Effector CD4-positive, alpha-beta T cell (primary cell): ENCODE data around the gene GNAO1.

Source experiments
- DNase-seq: peaks from one replicate; pipeline ENCODE4 v3.0.0-alpha.2; 2020

The GNAO1 gene

DNA sequence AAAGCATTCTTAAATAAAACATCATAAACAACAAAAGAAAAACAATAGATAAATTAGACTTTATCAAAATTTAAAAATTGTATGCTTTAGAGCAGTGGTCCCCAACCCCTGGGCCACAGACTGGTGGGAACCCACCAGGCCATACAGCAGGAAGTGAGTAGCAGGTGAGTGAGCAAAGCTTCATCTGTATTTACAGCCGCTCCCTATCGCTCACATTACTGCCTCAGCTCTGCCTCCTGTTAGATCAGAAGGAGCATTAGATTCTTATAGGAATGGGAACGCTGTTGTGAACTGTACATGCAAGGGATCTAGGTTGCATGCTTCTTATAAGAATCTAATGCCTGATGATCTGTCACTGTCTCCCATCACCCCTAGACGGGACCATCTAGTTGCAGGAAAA lies 51.5 kb downstream of the GNAO1 start:
- no peak for DNase-seq

DNA sequence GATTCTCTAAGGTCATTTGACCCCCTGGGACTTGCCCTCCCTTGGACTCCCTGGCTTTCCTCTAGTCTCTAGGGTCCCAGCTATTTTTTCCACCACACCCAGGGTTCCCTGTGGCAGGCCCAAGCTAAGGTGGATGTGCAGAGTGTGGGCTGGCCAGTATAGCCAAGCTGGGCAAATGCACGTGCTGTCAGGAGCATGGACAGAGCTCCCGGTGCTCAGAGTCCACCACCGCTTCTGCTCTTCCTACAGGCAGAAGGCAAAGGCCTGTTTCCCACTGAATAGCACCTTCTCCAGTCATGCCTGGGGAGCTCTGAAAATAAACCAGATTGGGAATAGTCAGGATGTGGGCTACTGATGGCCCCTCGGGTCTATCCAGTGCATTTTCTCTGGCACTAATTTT lies 53.3 kb downstream of the GNAO1 start:
- DNase-seq = no peak

DNA sequence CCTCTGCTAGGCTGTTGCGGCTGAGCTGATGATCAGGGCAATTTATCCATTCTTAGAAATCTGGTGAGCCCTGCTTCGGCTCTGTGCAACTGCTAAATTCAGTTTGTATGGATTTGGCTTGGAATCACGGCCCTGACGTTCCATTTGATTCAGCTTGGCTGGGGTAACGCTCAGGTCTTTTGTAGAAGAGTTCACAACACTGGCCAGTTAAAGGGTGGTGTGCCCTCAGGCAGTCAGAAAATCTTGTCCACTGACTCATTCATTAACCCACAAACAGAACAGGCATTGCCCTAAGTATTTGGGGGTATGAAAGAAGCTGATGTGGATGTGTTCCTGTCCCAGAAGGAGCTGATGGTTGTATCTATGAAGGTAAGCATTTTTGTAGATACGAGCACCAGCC lies 53.9 kb downstream of the GNAO1 start:
- no peak for DNase-seq

DNA sequence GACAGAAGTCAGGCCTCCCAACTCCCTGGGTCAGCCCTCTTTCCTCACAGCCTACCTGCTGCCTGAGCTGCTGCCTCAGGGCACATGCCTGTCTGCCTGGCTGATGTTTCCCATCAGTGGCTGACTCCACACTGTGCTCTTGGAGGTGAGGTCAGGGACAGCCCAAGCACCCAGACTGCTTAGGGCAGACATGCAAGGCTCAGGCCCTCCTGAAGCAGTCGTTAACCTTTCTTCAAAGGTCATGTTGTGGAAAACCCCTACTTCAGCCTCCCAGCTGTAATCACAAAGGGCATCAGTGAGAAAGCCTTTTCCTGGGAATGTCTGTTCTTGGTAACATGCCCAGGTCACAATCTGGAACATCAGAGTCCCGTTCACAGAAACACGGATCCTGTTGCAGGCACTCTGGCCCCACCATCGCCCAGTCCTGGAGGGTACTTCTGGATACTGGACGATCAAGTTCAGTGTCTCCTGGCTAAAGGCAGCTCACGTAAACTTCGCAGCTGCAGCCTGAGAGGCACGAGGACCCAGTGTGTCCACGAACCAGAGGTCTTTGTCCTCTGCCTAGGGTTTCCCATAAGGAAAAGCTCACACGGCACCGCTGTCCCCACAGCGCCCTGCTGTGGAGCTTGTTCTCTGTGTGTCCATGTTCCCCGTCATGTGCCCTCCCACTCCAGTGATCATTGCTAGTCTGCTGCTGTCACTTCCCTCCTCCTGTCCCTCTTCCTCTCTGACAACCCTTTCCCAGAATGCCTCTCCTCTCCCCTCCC lies 54.9 kb downstream of the GNAO1 start:
- no peak for DNase-seq

DNA sequence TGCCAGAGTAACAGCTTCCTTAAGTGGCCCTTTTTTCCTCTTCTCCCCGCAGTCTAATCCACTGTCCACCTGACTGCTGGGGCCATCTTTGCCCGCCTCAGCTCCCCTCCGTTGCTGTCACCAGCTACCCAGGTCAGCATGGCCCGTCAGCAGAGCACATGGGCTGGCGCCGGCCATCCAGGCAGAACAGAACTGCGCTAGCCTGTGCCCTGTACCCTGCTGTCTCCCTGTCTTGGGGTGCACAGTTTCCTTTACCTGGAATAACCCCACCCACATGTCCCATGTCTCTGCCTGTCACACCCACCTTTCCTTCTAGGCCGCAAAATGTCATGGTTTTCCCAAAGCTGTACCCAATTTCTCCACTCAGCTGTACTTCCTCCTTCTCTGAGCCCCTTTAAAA lies 55.7 kb downstream of the GNAO1 start:
- DNase-seq = no peak

DNA sequence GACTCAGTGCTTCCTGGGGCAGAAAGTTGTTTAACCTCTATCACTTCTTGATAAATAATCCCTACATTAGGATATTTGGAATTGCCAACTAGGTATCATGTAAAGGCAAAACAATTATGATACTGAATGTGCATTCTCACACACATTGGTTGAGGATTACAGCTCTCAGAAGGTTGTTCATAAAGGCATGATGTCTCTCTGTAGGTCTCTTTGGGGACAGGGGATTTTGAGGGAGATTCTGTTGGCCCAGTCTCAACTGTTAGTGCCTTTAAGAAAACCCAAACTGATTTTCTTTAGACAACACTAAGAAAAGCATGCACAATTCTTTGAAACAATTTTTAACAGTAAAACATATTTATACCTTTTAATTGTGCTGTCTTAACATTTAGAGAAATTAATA lies 56.5 kb downstream of the GNAO1 start:
- no peak for DNase-seq

DNA sequence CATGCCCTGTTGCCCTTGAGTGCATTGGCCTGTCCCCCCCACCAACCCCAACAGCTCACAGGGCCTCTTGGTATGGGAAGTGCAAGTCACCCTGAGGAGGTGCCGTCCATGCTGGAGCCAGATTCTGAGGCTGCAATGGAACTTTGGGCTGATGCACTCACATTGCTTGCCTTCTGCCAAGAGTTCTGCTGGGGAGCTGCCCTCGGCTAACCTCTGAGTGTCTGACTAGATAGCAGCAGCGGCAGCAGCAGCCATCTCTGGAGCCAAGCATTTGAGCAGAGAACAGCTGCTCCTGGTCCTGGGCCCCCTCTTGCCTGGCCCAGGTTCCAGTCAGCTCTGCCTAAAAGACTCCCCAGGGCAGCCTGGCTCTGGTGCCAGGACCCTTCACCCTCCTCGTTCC lies 61.5 kb downstream of the GNAO1 start:
- DNase-seq = no peak

DNA sequence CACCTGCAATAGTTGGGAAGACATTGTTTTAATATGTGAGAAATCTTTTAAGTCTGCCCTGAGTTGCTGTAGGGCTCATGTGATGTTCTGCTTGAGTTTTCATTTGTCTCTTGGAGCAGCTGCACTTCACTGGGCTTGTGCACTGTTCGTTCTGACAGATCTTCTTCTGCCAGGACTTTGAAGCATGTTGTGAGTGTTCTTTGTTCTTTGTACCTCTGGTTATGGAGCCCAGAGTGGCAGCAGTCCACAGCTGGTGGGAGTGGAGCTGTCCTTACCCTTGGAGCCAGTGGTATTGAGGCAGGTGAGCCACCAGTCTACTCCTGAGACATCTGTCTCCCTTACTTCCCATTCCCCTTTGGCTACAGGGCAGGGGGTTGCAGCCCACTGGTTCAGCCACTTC lies 64.6 kb downstream of the GNAO1 start:
- DNase-seq = no peak

DNA sequence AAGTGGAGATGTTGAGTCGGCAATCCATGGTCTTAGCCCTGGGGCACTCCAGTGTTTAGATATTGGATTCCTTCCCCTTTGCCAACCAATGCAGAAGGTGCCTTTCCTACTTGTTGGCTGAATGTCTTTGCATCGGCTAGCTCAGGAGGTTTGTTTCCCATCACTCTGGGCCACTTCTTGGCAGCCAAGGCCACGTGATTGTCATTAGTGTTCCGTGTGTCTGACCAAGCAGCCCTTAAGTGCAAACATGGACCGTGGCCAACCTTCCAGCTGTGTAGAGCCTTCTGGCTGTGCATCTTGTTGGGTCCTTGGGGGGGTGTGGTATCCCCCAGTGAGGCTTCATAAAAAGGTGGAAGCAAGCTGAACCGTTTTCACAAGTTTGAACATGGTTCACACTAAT lies 66.0 kb downstream of the GNAO1 start:
- DNase-seq = no peak

DNA sequence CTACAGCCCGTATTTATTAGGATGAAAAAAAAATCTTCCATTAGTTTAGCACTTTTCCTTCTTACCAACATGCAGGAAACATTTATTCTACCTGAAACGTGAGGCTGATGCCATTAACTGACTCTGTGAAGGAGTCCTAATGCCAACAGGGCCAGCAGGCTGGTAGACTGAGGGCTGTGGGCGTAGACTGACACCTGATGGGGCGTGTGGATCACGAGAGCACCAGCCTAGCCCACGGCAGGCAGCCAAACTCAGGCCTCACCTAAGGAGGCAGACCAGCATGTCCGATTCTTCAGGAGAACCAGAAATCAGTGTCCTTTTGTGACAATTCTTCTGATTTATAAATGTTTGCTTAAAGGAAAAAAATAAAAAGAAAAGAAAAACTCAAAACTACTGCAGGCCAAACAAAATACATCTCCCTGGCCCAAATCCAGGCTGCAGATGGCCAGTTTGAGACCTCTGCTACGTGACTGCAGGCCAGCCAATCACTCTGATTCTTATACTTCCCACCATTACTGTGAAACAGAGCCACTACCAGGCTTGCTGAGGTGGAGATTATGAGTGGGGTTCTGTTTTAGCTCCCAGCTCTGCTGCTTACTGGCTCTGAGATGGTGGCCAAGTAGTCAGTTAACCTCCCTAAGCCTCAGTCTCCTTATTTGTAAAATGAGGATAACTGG lies 66.5 kb downstream of the GNAO1 start:
- no peak for DNase-seq

DNA sequence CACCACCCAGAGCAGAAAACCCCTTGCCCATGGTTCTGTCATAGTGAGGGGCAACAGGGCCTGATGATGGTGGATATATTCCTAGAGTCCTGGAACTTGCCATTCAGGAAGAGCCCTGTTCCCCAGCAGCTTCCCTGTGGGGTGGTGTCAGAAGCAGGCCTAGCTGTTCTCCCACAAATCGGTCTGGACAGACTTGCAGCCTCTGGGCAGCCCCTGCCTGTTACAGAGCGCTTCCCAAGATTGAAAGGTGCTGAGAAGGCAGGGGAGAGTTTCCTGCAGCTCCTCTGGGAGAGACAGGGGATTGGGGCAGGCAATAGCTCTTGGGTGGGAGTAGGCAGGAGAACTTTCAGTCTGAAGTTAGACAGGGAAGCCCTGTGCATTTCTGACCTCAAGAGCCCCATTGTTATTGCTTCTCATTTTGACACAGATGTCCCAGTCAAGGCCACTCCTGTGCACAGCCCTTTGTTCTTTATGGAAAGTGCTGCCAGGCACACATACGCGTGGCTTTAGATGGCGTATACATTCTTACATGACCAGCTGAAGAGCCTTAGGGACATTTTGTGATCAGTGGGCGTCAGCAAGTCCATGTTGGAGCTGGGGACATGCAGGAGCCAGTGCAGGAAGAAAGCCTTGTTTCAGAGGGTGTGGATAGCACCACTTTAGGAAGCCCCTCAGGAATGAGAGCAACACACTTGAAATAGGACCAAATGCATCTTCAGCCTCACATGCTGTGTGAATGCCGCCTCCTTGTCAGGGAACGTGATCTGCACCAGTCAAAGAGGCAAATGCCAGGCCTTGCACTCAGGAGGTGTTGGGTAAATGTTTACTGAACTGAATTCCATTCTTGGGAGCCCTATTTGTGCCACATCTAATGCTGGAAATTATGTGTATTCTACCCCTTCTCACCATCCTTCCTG lies 67.5 kb downstream of the GNAO1 start:
- no peak for DNase-seq

DNA sequence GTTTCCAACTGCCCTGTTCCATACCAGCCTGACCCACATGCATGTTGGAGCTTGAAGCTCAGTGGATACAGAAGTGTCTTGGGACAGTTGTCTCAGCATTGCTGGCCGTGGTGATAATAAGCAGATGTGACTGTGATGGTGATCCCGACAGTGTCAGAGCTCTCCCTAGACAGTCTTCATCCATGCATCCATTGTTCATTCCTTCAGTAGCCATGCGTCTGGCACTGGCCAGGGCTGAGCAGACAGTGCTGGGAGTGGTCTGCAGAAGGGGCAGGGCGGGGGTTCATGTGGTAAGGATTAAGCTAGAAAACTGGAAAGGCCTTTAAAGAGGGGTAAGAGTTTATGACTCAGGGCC lies 68.1 kb downstream of the GNAO1 start:
- no peak for DNase-seq

DNA sequence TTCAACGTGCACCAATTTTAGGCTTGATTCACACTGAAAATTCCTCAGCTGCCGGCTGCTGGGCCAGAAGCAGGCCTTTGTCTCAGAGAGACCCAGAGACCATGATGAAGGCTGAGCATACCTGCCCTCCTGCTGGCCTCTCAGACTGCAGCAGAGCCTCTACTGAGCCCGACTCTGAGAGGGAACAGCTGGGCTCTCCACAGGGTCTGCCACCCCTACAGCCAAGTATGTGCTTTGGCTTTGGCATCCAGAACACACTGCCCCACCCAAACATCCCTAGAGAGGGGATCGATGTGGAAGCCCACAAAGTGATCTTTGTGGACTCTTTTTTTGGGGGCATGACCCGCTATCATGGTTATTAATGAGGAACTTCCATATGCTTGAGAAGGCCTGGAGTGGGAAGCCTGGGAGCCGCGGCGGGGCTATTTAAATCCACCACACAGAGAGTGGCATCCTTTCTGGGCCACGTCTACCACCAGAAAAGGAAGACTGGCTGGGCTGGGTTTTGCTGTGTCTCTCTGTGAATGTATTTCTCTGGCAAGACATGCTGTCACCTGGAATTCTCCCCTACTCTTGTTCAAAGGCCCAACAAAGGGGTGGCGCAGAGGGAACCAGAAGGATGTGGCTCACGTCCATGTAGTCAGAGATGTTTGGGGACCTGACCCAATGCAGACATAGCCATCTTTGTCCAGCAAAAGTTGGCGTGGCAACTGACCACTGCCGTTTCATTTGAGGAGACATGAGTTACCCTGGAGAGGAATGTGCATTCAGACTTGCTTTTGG lies 69.3 kb downstream of the GNAO1 start:
- no peak for DNase-seq

DNA sequence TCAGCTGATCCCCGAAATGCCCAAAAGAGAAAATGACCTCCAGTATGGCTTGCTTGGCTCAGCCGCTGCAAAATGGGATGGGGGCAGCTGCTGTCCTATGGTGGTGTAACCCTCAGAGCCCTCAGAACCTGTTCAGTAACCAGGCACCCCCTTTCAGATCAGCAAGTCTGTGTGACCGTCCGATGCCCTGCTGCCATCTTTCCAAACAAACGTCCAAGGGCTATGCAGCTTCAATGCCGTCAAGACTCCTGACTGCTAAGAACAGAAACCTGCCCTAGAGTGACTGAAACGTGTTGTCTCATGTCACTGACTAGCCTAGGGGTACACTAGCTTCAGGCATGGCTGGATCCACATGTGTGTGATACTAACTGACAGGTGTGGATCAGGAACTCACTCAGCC lies 70.4 kb downstream of the GNAO1 start:
- DNase-seq = no peak

DNA sequence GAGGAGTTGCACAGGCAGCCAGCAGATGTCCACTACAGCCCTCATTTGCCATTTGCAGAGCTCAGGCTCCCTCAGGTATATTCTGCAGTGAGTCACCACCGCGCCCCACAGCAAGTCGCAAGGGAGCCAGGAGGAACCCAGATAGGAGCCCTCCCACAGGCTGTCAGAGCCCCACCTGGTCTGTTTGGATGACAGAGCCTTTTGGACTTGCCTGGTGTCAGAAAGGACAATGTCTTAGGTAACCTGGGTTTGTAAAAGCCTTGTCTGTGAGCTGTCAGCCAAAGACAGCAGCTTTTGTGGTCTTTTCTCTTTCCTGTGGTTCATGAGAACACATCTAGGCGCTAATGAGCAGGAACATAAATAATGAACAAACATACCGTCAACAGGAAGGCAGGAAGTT lies 70.9 kb downstream of the GNAO1 start:
- peak; percentile 45 for DNase-seq

DNA sequence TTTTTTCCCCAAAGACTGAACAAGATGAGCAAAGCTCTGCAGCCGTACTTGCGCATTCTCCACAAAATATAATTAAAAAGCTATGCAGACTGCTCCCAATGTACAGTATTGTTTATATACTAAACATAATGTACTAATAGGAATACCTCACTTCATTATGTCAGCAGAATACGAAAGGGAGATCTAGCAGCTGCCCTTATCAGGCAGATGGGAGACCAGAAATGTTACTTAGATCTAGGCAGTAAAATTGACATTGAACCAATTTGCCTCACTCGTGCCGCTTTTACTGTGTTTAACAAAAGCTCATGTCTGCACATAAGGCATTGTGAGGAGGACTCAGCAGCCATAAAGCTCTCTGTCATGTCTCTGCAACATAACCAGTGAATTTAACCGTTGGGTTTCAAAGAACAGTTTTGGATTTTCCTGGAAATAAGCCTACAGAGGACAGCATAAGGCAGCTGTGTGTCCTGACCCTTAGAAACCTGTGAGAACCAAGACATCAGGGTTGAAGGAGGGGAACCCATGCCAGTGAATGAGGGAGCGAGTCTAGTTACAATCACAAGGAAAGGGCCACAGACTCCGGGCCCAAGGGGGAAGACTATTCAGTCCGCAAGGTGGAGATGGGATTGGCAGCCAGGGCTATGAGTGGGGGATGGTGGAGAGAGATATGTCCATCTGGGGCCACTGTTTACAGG lies 71.4 kb downstream of the GNAO1 start:
- DNase-seq = no peak

DNA sequence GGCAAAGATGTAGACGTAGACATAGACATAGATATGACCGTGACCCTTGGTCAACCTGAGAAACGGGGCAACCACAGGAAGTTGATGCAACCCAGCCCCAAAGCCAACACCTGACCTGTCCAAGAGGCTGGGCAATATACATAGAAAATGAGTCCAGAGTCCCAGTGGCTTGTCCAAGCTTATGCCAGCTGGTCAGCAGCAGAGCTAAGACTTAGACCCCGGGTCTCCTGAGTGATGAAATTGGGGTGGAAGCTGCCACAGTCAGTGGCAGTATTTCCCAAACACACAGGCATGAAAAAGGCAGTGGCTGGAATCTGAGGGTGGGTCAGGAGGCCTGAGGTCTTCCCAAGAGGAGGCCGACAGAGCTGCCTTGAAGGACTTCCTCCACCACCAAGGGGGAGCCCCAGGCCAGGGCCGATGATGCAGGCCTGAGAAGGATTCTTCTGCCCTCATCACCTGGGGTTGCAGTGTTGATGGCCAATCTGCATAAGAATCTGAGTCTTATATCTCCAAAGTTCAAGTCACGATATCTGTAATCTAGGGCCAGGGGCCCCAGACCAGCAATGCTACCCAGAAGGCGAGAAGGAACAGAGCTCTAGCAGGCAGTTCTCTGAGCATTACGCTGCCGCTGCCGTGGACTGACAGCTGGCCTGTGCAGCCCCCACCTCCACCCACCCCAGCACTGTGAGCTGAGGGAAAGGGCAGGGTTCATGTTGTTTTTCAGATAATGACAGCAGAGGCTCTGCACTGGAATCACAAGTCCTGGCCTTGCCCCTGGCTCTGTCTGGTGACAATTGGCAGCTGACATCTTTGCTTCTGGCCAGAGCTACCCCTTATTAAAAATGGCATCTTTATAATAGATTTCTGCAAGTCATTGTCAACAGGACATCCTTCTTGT lies 72.7 kb downstream of the GNAO1 start:
- no peak for DNase-seq

DNA sequence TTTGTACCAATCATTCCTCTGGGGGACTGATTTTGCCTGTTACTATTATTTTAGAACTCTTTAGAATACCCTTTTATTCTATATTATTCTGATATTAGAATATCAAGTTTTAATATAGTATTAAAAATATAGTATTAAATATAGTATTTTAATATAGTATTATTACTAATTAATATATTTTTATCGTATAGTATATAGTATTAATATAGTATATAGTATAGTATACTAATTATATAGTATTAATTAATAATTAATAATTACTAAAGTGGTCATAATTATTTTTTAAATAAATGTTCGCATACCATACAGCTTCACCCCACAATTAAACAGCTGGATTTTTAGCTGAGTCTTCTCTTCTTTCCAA lies 73.3 kb downstream of the GNAO1 start:
- DNase-seq = no peak

DNA sequence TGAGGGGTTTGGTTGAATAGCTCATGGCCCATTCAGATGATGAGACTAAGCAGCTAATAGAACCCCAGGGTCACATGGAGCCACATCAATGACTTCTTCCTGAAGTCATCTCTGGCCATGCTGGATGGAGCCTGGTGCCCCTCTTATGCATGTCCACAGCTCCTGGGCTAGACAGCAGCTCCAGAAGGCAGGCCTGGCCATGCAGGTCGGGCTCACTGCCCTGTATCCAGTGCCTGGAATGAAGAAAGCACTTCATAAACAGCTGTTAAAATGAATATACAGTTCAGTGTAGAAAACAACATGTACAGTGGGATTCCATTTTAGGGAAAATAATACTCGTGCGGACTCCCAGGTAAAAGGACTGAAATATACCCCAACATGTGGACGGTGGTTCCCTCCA lies 73.9 kb downstream of the GNAO1 start:
- no peak for DNase-seq

DNA sequence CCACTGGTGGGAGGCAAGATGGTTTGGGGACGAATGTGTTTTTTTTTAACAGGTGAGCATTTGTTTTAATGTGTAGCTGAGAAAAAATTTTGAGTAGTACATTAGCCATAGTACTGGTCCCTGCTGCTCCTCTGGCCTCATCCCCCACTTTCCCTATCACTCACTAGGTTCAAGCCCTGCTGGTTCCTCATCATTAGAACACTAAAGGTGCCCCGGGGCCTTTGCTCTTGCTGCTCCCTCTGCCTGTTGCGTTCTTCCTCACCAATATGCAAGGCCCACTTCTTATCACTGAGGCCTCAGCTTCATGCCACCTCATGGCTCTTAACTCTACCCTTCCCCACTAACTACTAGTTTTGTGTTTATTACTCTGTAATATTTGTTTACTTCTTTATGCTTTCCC lies 74.5 kb downstream of the GNAO1 start:
- no peak for DNase-seq
